ENCODE data around the gene ACAP3.

- TF ChIP-seq, protein P1, sequence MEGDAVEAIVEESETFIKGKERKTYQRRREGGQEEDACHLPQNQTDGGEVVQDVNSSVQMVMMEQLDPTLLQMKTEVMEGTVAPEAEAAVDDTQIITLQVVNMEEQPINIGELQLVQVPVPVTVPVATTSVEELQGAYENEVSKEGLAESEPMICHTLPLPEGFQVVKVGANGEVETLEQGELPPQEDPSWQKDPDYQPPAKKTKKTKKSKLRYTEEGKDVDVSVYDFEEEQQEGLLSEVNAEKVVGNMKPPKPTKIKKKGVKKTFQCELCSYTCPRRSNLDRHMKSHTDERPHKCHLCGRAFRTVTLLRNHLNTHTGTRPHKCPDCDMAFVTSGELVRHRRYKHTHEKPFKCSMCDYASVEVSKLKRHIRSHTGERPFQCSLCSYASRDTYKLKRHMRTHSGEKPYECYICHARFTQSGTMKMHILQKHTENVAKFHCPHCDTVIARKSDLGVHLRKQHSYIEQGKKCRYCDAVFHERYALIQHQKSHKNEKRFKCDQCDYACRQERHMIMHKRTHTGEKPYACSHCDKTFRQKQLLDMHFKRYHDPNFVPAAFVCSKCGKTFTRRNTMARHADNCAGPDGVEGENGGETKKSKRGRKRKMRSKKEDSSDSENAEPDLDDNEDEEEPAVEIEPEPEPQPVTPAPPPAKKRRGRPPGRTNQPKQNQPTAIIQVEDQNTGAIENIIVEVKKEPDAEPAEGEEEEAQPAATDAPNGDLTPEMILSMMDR (IDR thresholded peaks at IDR 0.05; ENCODE audit: low read depth, low read length, poor library complexity, severe bottlenecking), result no peak
- TF ChIP-seq EZH2phosphoT487 (IDR thresholded peaks at IDR 0.05; ENCODE audit: borderline replicate concordance, low read length), result no peak
These were observed 16.7 kb downstream of the ACAP3 start for GRCh38 chr1:1291023-1291528.

All from DOHH2 (cell line).